Stimulated activated CD8-positive, alpha-beta memory T cell treated with anti-CD3 and anti-CD28 coated beads, Interleukin-4, amount 100 ng/mL, for 4 hours (primary cell): ENCODE results near the gene NRP2.
A peak's percentile ranks its signal among the peaks of the same experiment; 100 is the strongest.

Experiments
- DNase-seq, 2 donors: peaks; one replicate each; pipeline ENCODE4 v3.0.0-alpha.2; 2020; ENCODE audit warnings: low read depth in 2 of 2, low spot score in 1 of 2

Gene NRP2

GRCh38 chr2:205751569-205752031 lies 69.3 kb downstream of the NRP2 start:
- no peak for DNase-seq

DNA sequence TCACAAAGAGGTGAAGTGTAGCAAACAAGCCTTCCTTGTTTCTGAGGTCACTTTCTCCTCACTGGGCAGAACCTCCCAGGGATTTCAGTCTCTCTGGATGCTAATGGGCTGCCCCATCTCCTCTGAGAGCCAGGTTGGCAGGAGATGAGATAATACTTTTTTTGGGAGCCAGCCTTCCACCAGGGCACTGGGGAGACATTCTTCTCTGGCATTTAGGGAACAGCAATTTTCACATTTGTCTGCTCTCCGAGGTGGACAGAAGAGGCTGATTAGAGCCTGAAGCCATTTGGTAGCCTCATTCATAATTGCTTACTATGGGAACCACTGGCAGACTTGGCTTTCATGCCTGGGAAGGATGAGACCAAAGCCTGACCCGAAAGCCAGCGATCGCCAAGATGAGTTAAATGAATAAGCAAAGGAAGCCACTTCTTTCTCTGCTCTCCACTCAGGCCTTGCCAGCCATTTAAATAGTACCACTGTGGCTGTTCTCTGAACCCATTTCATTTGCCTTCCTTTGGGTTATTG lies 70.1 kb downstream of the NRP2 start:
- no peak for DNase-seq

GRCh38 chr2:205752924-205753323 lies 70.6 kb downstream of the NRP2 start:
- no peak for DNase-seq

- DNase-seq, result no peak
Measured at GRCh38 chr2:205754285-205754923, 72.1 kb downstream of the NRP2 start.

DNA sequence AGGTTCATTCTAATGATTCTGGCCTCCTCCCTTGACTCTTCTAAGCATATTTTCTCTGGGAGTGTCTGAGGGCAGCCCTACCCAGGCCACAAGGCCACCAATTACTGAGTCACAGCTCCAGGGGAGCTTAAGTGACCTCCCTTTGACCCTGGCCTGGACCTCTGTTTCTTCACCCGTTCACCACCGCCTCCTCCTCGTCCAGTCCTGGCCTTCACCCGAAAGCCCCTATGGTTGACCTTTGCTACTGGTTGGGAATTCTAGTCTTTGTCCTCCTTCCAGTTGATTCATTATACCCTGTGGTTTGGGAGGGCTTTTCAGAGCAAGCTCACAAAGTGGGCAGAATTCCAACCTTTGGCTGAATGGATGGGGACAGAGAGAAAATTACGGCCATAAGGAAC lies 72.6 kb downstream of the NRP2 start:
- DNase-seq, result no peak

DNA sequence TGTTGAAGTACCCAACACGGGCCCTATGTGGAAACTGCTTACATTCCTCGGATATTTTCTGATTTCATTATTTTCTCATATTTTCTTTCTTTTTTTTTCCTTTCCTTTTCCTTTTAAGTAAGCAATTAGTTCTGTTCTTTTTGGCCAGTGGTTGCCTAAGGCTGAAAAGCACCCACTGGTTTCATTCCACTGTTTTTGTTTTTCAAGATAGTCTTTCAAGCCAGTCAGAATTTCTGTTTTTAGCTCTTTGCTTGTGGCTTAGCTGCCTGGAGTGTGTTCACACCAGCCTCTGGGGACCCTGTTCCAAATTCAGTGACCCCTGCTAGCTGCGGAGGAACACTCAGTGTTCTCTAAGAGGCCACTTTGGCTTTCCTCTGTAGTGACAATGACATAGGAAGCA lies 73.6 kb downstream of the NRP2 start:
- DNase-seq, result no peak

GRCh38 chr2:205757271-205757670 lies 75.0 kb downstream of the NRP2 start:
- no peak for DNase-seq

DNA sequence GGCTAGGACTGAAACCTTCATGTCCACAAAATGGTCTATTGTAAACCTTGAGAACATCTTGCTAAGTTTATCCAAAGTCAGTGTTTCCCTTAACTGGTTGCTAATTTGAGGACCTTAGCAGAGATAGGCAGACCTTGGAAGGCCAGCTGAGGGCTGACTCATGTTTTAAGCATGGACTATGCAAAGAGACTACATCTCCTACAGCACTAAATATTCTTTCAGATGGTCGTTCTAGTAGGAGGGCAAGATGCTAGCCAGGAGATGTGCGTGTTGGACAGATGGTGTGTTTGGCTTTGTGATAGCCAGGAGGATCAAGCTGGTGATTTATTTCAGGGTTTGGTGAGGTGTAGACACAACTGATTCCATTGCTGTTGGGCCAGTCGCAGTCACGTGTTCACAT lies 75.8 kb downstream of the NRP2 start:
- DNase-seq, result no peak

GRCh38 chr2:205758500-205758899 lies 76.2 kb downstream of the NRP2 start:
- DNase-seq, result no peak

GRCh38 chr2:205759257-205759656 lies 77.0 kb downstream of the NRP2 start:
- no peak for DNase-seq

GRCh38 chr2:205759732-205760131 lies 77.4 kb downstream of the NRP2 start:
- no peak for DNase-seq

DNA sequence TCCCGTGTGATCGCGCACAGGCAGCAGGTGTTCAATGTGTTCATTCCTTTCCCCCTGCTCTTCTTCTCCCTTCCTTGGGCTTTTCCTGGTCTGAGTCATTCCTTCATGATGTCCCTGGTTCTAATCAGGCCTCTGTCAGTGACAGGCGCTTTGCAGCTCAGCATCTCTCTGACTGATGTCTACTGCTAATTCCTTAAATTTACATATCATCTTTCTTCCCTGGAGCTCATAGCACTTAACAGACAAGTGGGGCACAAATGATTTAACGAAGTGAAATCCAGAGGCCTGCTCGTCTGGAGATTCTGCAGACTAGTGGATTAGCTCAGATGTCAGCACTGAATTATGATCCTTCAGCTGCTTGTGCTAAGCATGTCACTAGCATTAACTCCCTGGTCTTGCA lies 77.9 kb downstream of the NRP2 start:
- no peak for DNase-seq

- DNase-seq, result no peak
Measured at GRCh38 chr2:205761421-205761820, 79.1 kb downstream of the NRP2 start.

GRCh38 chr2:205762881-205763280 lies 80.6 kb downstream of the NRP2 start:
- no peak for DNase-seq

- no peak for DNase-seq
Measured at GRCh38 chr2:205763708-205764211, 81.5 kb downstream of the NRP2 start.

DNA sequence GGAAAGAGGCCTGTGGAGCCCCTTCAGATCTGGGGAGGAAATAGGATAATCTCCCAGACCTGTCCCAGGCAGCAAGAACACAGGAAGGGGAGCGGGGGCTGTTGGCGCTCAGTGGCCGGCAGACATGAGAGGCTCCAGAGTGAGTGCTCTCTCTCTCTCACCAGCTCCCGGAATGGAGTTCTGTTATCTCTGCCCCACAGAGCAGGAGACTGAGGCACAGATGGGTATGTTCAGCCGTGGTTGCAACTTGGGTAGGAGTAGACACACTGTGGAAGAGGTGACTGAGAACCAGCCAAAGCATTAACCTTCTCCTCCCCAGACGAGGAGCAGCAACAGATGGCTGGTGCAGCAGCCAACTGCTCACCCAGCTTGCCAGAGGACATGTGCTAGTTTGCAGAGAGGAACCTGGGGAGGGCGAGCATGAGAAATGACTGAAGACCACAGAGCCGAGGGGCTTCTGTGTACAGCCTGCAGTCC lies 82.0 kb downstream of the NRP2 start:
- DNase-seq, result no peak

DNA sequence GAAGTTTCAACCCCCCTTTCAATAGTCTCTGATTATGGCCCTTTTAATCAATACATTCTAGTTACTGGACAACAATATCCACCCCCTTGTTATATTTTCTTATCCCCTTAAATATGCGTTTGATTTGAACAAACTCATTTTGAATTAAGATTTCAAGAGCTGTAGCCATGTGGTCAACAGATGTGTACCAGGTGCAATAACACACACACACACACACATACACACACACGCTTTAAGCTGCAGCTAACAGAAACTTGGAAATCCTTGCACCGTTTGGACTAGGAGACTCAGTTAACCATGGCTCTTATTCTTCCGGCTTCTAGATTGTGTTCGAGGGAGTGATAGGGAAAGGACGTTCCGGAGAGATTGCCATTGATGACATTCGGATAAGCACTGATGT lies 82.8 kb downstream of the NRP2 start:
- no peak for DNase-seq

GRCh38 chr2:205766779-205767359 lies 84.6 kb downstream of the NRP2 start:
- peak in 1 of 2 donors; percentile 33 for DNase-seq

DNA sequence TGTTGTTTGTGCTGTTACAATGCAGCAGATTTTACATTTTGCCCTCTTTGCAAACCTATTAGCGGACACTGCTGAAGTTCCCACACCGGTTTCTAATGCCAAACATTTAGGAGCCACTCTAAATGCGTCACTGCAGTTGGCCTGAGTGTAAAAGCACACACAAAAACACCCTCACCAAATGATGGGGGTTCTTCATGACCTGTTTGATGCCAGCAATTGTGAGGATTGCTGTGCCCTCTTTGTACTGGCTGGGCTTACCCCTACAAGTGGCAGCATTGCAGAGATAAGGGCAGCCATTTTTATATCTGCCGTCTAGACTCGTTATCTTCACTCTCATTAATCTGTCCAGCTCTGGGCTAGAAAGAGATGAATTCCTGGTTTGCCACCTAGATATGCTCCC lies 85.3 kb downstream of the NRP2 start:
- DNase-seq, result no peak

DNA sequence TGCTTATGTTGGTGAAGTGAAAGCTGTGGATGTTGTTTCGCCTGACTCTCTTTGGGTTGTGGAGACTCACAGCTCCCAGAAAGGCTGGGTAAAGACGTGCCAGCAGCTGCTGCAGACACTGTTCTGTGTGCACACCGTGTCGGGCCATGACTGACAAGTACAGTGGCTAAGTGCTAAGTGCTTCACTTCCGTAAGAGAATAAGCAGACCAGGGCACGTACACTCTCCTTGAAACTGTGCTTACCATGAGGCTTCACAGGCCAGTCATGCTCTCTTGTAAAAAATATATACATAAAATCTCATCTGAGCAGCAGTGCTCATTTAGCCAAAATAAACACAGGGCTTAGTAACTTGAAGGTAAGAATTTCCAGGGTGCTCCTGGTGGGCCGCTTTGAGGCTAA lies 86.0 kb downstream of the NRP2 start:
- DNase-seq, result no peak

DNA sequence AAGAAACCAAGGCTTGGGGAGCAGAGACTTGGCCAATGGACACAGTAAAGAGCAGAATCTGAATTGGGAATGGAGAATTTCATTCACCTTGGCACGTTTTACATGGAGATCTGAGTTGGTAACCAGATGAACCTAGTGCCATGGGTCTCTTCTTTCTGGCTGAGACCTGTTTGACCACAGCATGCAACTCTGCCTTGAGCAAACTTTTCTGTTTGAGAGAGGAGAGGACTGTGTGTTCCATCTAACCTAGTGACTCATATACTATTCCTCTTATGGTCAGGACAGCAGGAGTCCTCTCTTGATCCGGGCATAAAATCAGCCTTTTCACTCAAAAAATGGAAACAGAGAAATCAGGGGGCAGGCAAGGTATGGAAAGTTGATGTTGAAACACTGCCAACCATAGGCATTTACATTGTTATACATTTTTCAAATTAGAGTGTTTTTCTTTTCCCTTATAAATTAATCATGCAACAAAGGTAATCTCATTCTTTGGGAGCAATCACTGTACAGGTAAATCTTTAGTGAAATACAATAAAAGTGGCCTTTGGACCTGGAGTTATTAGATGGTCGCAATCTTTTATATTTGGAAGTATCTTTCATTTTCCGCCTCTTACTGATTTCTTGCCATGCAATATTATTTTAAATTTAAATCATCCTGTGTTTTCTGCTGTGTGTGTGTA lies 86.7 kb downstream of the NRP2 start:
- no peak for DNase-seq

GRCh38 chr2:205769495-205769850 lies 87.2 kb downstream of the NRP2 start:
- DNase-seq, result no peak
